HepG2 (cell line): Measurements from ENCODE around the gene CRNKL1. TPM values are rescaled to one million over a fixed set of nuclear protein-coding genes. Genes with fewer than 3 reads are reported as not detected.

ENCODE experiments used
- ARID3A ChIP-seq: IDR thresholded peaks from 2 replicates; pipeline ENCODE4 v1.6.1; 2012; ENCODE audit warnings: low read depth, low read length, improper control_type of control experiment
- BATF2 ChIP-seq: sonication (generic); formaldehyde crosslinking; IDR thresholded peaks from 2 replicates; pipeline ENCODE4 v1.8.0; 2022; ENCODE audit warnings: mild to moderate bottlenecking, missing genetic modification reagents, moderate library complexity
- ESRRA ChIP-seq: sonication (generic); formaldehyde crosslinking; IDR thresholded peaks from 2 replicates; pipeline ENCODE4 v1.5.1; 2020; ENCODE audit warnings: mild to moderate bottlenecking, low read depth, missing genetic modification reagents
- EZH2 ChIP-seq: conservative IDR thresholded peaks from 2 replicates; pipeline ENCODE4 v1.6.1; 2012; ENCODE audit warnings: mild to moderate bottlenecking, low read depth, low read length, moderate library complexity
- FUBP1 ChIP-seq: sonication (generic); formaldehyde crosslinking; IDR thresholded peaks from 2 replicates; pipeline ENCODE4 v1.5.1; 2020; ENCODE audit warnings: missing genetic modification reagents, mild to moderate bottlenecking, borderline replicate concordance
- GLI4 ChIP-seq: sonication (generic); formaldehyde crosslinking; IDR thresholded peaks from 2 replicates; pipeline ENCODE4 v1.5.1; 2020; ENCODE audit warnings: missing genetic modification reagents, mild to moderate bottlenecking, moderate library complexity, borderline replicate concordance
- MATR3 ChIP-seq: sonication (generic); formaldehyde crosslinking; IDR thresholded peaks from 2 replicates; pipeline ENCODE4 v1.4.0; 2020; ENCODE audit warnings: missing genetic modification reagents
- MNT ChIP-seq: fragments of 450-650 bp; IDR thresholded peaks from 2 replicates; pipeline ENCODE4 v1.6.1; 2016
- NFAT5 ChIP-seq: sonication (generic); formaldehyde crosslinking; IDR thresholded peaks from 2 replicates; pipeline ENCODE4 v1.4.0; 2020; ENCODE audit warnings: missing genetic modification reagents
- SNAPC2 ChIP-seq: sonication (generic); formaldehyde crosslinking; IDR thresholded peaks from 2 replicates; pipeline ENCODE4 v1.8.1; 2022; ENCODE audit warnings: mild to moderate bottlenecking, missing genetic modification reagents
- ZBTB38 ChIP-seq: sonication (generic); formaldehyde crosslinking; IDR thresholded peaks from 2 replicates; pipeline ENCODE4 v1.5.1; 2020; ENCODE audit warnings: mild to moderate bottlenecking, missing genetic modification reagents
- ZNF331 ChIP-seq: sonication (generic); formaldehyde crosslinking; IDR thresholded peaks from 2 replicates; pipeline ENCODE4 v1.4.0; 2020; ENCODE audit warnings: missing genetic modification reagents
- ZNF615 ChIP-seq: sonication (generic); formaldehyde crosslinking; IDR thresholded peaks from 2 replicates; pipeline ENCODE4 v1.5.0; 2020; ENCODE audit warnings: mild to moderate bottlenecking, missing genetic modification reagents, borderline replicate concordance
- ZNF616 ChIP-seq: sonication (generic); formaldehyde crosslinking; IDR thresholded peaks from 2 replicates; pipeline ENCODE4 v1.5.0; 2020; ENCODE audit warnings: low read depth, mild to moderate bottlenecking, missing genetic modification reagents
- ZNF749 ChIP-seq: sonication (generic); formaldehyde crosslinking; IDR thresholded peaks from 2 replicates; pipeline ENCODE4 v1.8.0; 2022; ENCODE audit warnings: mild to moderate bottlenecking, missing genetic modification reagents, moderate library complexity, borderline replicate concordance
- ZSCAN31 ChIP-seq: sonication (generic); formaldehyde crosslinking; IDR thresholded peaks from 2 replicates; pipeline ENCODE4 v1.5.0; 2020; ENCODE audit warnings: low read depth, mild to moderate bottlenecking, missing genetic modification reagents
- polyA plus RNA-seq, 8 experiments: library from polyadenylated mRNA; depleted of rRNA in 3 of 8; stranded (reverse) in 7 of 8; unstranded in 1 of 8; fragments of >200 nt; fragmentation: Illumina TruSeq in 4 of 8; extraction: Trizol in 4 of 8; gene quantifications; 2 replicates each; pipeline versions ENCODE4 v1.2.1 to v1.2.3, GENCODE V29; 2011 to 2016; ENCODE audit warnings: low read depth in 4 of 8, missing spikeins in 1 of 8, mixed read lengths in 1 of 8; ENCODE audit not compliant: insufficient read depth in 1 of 8
- total RNA-seq, 5 experiments: library from RNA; depleted of rRNA; stranded (reverse); fragments of >200 nt; fragmentation: Illumina TruSeq; extraction: Trizol; gene quantifications; 2 replicates each; pipeline ENCODE4 v1.2.3, GENCODE V29; 2016; ENCODE audit warnings: low read depth in 1 of 5

CRNKL1 gene
- total and polyA plus RNA-seq, 2 of the 13 experiments (the other 11 are each of a cell fraction or from before 2014, with no cell fraction given), result 12.3 to 64.5 TPM

GRCh38 chr20:20052074-20052970 is at the start of gene CRNKL1, which contains the start of gene CFAP61 (continued):
- peak; percentile 93 for TF ChIP-seq ZSCAN31 (CRISPR knock-in tag)
- TF ChIP-seq SNAPC2 (CRISPR knock-in tag), result no peak
- TF ChIP-seq BATF2 (CRISPR knock-in tag), result peak; percentile 74; the same call in 1 of the 2 replicates
- TF ChIP-seq GLI4, result 0 out of 2 replicates have a peak, but pooled peaks have one; percentile 56
- peak; percentile 79 for TF ChIP-seq ESRRA
- no peak for TF ChIP-seq ZNF615 (CRISPR knock-in tag)
- 0 out of 2 replicates have a peak, but pooled peaks have one; percentile 46 for TF ChIP-seq ARID3A
- TF ChIP-seq MATR3, result no peak
- no peak for TF ChIP-seq FUBP1
- peak; percentile 95 for TF ChIP-seq ZBTB38 (CRISPR knock-in tag)
- peak; percentile 99 for TF ChIP-seq MNT
- no peak for TF ChIP-seq EZH2
- 0 out of 2 replicates have a peak, but pooled peaks have one; percentile 90 for TF ChIP-seq ZNF749 (CRISPR knock-in tag)
- peak; percentile 92; the same call in 1 of the 2 replicates for TF ChIP-seq ZNF616
- TF ChIP-seq NFAT5 (CRISPR knock-in tag), result peak; percentile 95; the same call in 1 of the 2 replicates
- TF ChIP-seq ZNF331 (CRISPR knock-in tag), result peak; percentile 65
